GM12878 (cell line): Measurements from ENCODE around the gene RPRD1A. TPM values are rescaled to one million over a fixed set of nuclear protein-coding genes. Genes with fewer than 3 reads are reported as not detected.

Source experiments
- ATAC-seq: fragments of 200-7000 bp; cut with Tn5 transposase; 3 replicates; pipeline ENCODE4 v1.9.1; 2020; ENCODE audit warnings: mild to moderate bottlenecking, moderate library complexity
- BruUV-seq: library from RNA; stranded (reverse); fragments of 400-500 nt; replicated peaks from 2 replicates; lab custom pipeline; 2021; lab: Mats Ljungman, UMichigan
- CTCF ChIA-PET: fragments of 300-600 bp; sonication (Branson Sonifier 250); formaldehyde crosslinking; extraction: SDS; loops from one replicate; lab custom pipeline; 2021; ENCODE audit warnings: inconsistent platforms; lab: Yijun Ruan, JAX
- POLR2A ChIA-PET: fragments of 350-600 bp; formaldehyde crosslinking; extraction: SDS; loops from one replicate; lab custom pipeline; 2021; ENCODE audit warnings: inconsistent platforms; lab: Charles Lee
- RAD21 ChIA-PET: fragments of 300-600 bp; sonication (Branson Sonifier 250); formaldehyde crosslinking; loops from one replicate; lab custom pipeline; 2023; ENCODE audit warnings: antibody characterized with exemption; ENCODE audit not compliant: unreplicated experiment; lab: Charles Lee
- SMC1A ChIA-PET: fragments of 300-600 bp; sonication (Branson Sonifier 250); formaldehyde crosslinking; loops from one replicate; lab custom pipeline; 2023; ENCODE audit not compliant: unreplicated experiment, uncharacterized antibody; lab: Charles Lee
- DNase-seq: peaks from one replicate; pipeline ENCODE4 v3.0.0-alpha.2; 2011; ENCODE audit warnings: low read depth, low spot score
- FAIRE-seq: peaks from 3 replicates; lab custom pipeline; 2011; peaks lifted over from hg19 to GRCh38; lab: Jason Lieb, UNC
- H2AFZ ChIP-seq: 2 replicates; pipeline ENCODE4 v1.6.0; 2011; ENCODE audit warnings: low read depth, low read length, control low read depth; ENCODE audit not compliant: control insufficient read depth
- H3K27ac ChIP-seq: 2 replicates; pipeline ENCODE4 v1.5.1; 2011; ENCODE audit warnings: control low read depth; ENCODE audit not compliant: control insufficient read depth, insufficient read depth
- H3K27me3 ChIP-seq, 2 experiments: replicated peaks in 1 of 2; 2 replicates each; pipeline versions ENCODE4 v1.6.0 to v1.6.1; 2011; ENCODE audit warnings: low read length in 1 of 2; ENCODE audit not compliant: control insufficient read depth in 2 of 2, insufficient read depth in 2 of 2
- H3K36me3 ChIP-seq, 2 experiments: 2 replicates each; pipeline ENCODE4 v1.5.1; 2011; ENCODE audit warnings: low read length in 1 of 2; ENCODE audit not compliant: control insufficient read depth in 2 of 2, insufficient read depth in 2 of 2
- H3K4me1 ChIP-seq: 2 replicates; pipeline ENCODE4 v1.6.1; 2011; ENCODE audit warnings: mild to moderate bottlenecking, low read length, moderate library complexity, mixed read lengths; ENCODE audit not compliant: control insufficient read depth, insufficient read depth
- H3K4me2 ChIP-seq: 2 replicates; pipeline ENCODE4 v1.6.0; 2011; ENCODE audit warnings: control low read depth; ENCODE audit not compliant: control insufficient read depth, insufficient read depth
- H3K4me3 ChIP-seq: fragments of 200-600 bp; sonication (generic); 2 replicates; pipeline ENCODE4 v1.5.1; 2016
- H3K79me2 ChIP-seq: 2 replicates; pipeline ENCODE4 v1.6.0; 2011; ENCODE audit warnings: low read length; ENCODE audit not compliant: control insufficient read depth, insufficient read depth
- H3K9ac ChIP-seq: 2 replicates; pipeline ENCODE4 v1.8.0; 2011; ENCODE audit warnings: low read length, control low read depth, mixed read lengths; ENCODE audit not compliant: control insufficient read depth, insufficient read depth
- H3K9me3 ChIP-seq: replicated peaks from 3 replicates; pipeline ENCODE4 v1.5.1; 2011; ENCODE audit warnings: mild to moderate bottlenecking, low read length; ENCODE audit not compliant: control insufficient read depth, insufficient read depth
- H4K20me1 ChIP-seq: 2 replicates; pipeline ENCODE4 v1.6.0; 2011; ENCODE audit not compliant: control insufficient read depth, insufficient read depth
- CBFB ChIP-seq: IDR thresholded peaks from 2 replicates; pipeline ENCODE4 v1.6.1; 2016; ENCODE audit warnings: antibody characterized with exemption, low read depth
- HSF1 ChIP-seq: fragments of 150-350 bp; IDR thresholded peaks from 2 replicates; pipeline ENCODE4 v1.6.1; 2014; ENCODE audit warnings: mild to moderate bottlenecking, low read depth, low read length
- IKZF1 ChIP-seq: fragments of 450-650 bp; conservative IDR thresholded peaks from 2 replicates; pipeline ENCODE4 v1.6.1; 2017; ENCODE audit warnings: antibody characterized with exemption, mild to moderate bottlenecking
- JUND ChIP-seq: IDR thresholded peaks from 2 replicates; pipeline ENCODE4 v1.6.1; 2012; ENCODE audit warnings: low read depth, mild to moderate bottlenecking, low read length, improper control_type of control experiment, moderate library complexity
- MEF2B ChIP-seq: fragments of 450-650 bp; IDR thresholded peaks from 2 replicates; pipeline ENCODE4 v1.6.1; 2018; ENCODE audit warnings: mild to moderate bottlenecking, moderate library complexity; ENCODE audit not compliant: partially characterized antibody, poor library complexity, severe bottlenecking
- PML ChIP-seq: IDR thresholded peaks from 2 replicates; pipeline ENCODE4 v1.6.1; 2012; ENCODE audit warnings: low read length, inconsistent platforms
- SIX5 ChIP-seq: IDR thresholded peaks from 2 replicates; pipeline ENCODE4 v1.6.1; 2011; ENCODE audit warnings: mild to moderate bottlenecking, low read depth, low read length, moderate library complexity; ENCODE audit not compliant: severe bottlenecking
- SP1 ChIP-seq: IDR thresholded peaks from one replicate; pipeline ENCODE4 v1.6.1; 2011; ENCODE audit warnings: low read depth, low read length
- SREBF1 ChIP-seq: IDR thresholded peaks from 2 replicates; pipeline ENCODE4 v1.6.1; 2012; ENCODE audit warnings: mild to moderate bottlenecking, low read length
- TCF12 ChIP-seq: IDR thresholded peaks from 2 replicates; pipeline ENCODE4 v1.6.1; 2011; ENCODE audit warnings: low read depth, mild to moderate bottlenecking, low read length
- ZBED1 ChIP-seq: IDR thresholded peaks from 2 replicates; pipeline ENCODE4 v1.6.1; 2016; ENCODE audit warnings: borderline replicate concordance
- ZBTB33 ChIP-seq: fragments of 450-650 bp; IDR thresholded peaks from 2 replicates; pipeline ENCODE4 v1.6.1; 2017; ENCODE audit warnings: mild to moderate bottlenecking
- ZBTB40 ChIP-seq: fragments of 450-650 bp; IDR thresholded peaks from 2 replicates; pipeline ENCODE4 v1.6.1; 2016; ENCODE audit warnings: mild to moderate bottlenecking, moderate library complexity, borderline replicate concordance
- in situ Hi-C: fragments of 300-500 bp; cut with MboI; formaldehyde crosslinking; loops from 9 replicates; pipeline ENCODE4 v1.14.3; 2018; ENCODE audit warnings: mixed read lengths
- intact Hi-C: fragments of 100-400 bp; cut with micrococcal nuclease; formaldehyde crosslinking; loops from one replicate; pipeline ENCODE4 v1.14.2; 2022; ENCODE audit not compliant: unreplicated experiment
- polyA plus RNA-seq, 11 experiments: library from polyadenylated mRNA; depleted of rRNA in 4 of 11; unstranded in 6 of 11; stranded (reverse) in 5 of 11; fragments of >200 nt; fragmentation: Nextera tagmentation in 4 of 11; fragmentation: Illumina TruSeq in 1 of 11; extraction: Ambion mirVana in 4 of 11; extraction: Trizol in 1 of 11; gene quantifications; 1 replicate in 1 of 11; 2 replicates in 10 of 11; pipeline versions ENCODE4 v1.2.1 to v1.2.3, GENCODE V29; 2011 to 2016; ENCODE audit warnings: inconsistent platforms in 2 of 11, missing spikeins in 2 of 11, low read depth in 1 of 11
- total RNA-seq, 4 experiments: library from RNA; depleted of rRNA in 3 of 4; stranded (reverse); fragments of >200 nt in 3 of 4; fragmentation: Illumina TruSeq in 1 of 4; extraction: Trizol in 1 of 4; gene quantifications; 2 replicates each; pipeline versions ENCODE4 v1.2.1 to v1.2.3, GENCODE V29; 2013 to 2021

The RPRD1A gene
- total and polyA plus RNA-seq, 10 of the 15 experiments (the other 5 are each of a cell fraction or from before 2014, with no cell fraction given), result 16.2 to 66.2 (median 36.2) TPM

GRCh38 chr18:35991696-35992095 is 75.7 kb downstream of the RPRD1A start:
- no peak overlapping the region for H2AFZ ChIP-seq
- no peak overlapping the region for H3K9ac ChIP-seq
- H3K4me2 ChIP-seq, result no peak overlapping the region
- in situ Hi-C loops, result no loop called here
- H3K4me1 ChIP-seq, result no peaks in the 10 kb centered on the region
- TF ChIP-seq PML (no peak), TCF12 (no peak), ZBTB40 (no peak), IKZF1 (no peak), ZBED1 (no peak), MEF2B (no peak), CBFB (no peak), HSF1 (no peak), ZBTB33 (no peak), SP1 (no peak), SREBF1 (no peak), SIX5 (no peak), JUND (no peak)
- H3K9me3 ChIP-seq, result no peaks in the 10 kb centered on the region
- no peaks in the 10 kb centered on the region for H3K27me3 ChIP-seq
- H3K27ac ChIP-seq, result no peak overlapping the region
- ChIA-PET RAD21 (no interaction called here), CTCF (no interaction called here), POLR2A (no interaction called here), SMC1A (no interaction called here)
- DNase-seq (no peak), FAIRE-seq (no peak), ATAC-seq (no peak)
- H3K4me3 ChIP-seq, result no peak overlapping the region
- peaks cover 0 to 3% of the 10 kb centered on the region in 2 experiments; a peak in 1 of 4 replicates for H3K36me3 ChIP-seq
- intact Hi-C loops, result no loop called here
- H4K20me1 ChIP-seq, result no peaks in the 10 kb centered on the region
- no peaks in the 10 kb centered on the region for H3K79me2 ChIP-seq
- BruUV-seq, result no TSS peak
